Prostate gland (tissue), 2 donors: ENCODE data around the gene N4BP2L2.

Source experiments
- CTCF ChIP-seq, 4 experiments: fragments of 200-600 bp in 2 of 4; fragments of 450-650 bp in 2 of 4; sonication (generic) in 2 of 4; IDR thresholded peaks; 1 replicate in 3 of 4; 2 replicates in 1 of 4; pipeline ENCODE4 v1.5.1; 2016 to 2019; ENCODE audit warnings: antibody characterized with exemption in 4 of 4, mild to moderate bottlenecking in 2 of 4, moderate library complexity in 2 of 4
- POLR2AphosphoS5 ChIP-seq: sonication (generic); formaldehyde crosslinking; IDR thresholded peaks from one replicate; pipeline ENCODE4 v1.6.1; 2017; ENCODE audit warnings: antibody characterized with exemption

GRCh38 chr13:32496599-32497160, 41.9 kb downstream of the N4BP2L2 start:
- TF ChIP-seq CTCF (IDR thresholded peaks at IDR 0.05) (no peak), POLR2AphosphoS5 (no peak)
